Keratinocyte (primary cell): ENCODE data around the gene ITGA3.

Experiments
- CTCF ChIP-seq, 3 experiments: IDR thresholded peaks in 1 of 3; conservative IDR thresholded peaks in 1 of 3; optimal IDR thresholded peaks in 1 of 3; 2 replicates in 2 of 3; 3 replicates in 1 of 3; pipeline versions ENCODE3 to v1.5.1; 2011; ENCODE audit warnings: low read length in 3 of 3, mild to moderate bottlenecking in 3 of 3, moderate library complexity in 2 of 3, control low read depth in 1 of 3, inconsistent platforms in 1 of 3; ENCODE audit not compliant: insufficient read depth in 2 of 3; ENCODE audit errors: extremely low read depth in 1 of 3
- EZH2 ChIP-seq: IDR thresholded peaks from one replicate; pipeline ENCODE4 v1.6.1; 2012; ENCODE audit warnings: inconsistent platforms, mild to moderate bottlenecking, low read length, moderate library complexity

- TF ChIP-seq CTCF (optimal IDR thresholded peaks at IDR 0.05 in 1 of 3, IDR thresholded peaks at IDR 0.05 in 1 of 3, conservative IDR thresholded peaks at IDR 0.05 in 1 of 3; ENCODE audit: extremely low read depth in 1 of 3, insufficient read depth in 2 of 3, low read length in 3 of 3) (no peak), EZH2 (no peak)
Observed at GRCh38 chr17:50021681-50022370, 34.1 kb upstream of the ITGA3 start.
